ENCODE results near the gene BET1L.
"Not testable (repeated sequence)": the region's sequence is repeated elsewhere in the genome, so short reads cannot be mapped to it uniquely, and the experiment has no call there.

Gene BET1L

DNA sequence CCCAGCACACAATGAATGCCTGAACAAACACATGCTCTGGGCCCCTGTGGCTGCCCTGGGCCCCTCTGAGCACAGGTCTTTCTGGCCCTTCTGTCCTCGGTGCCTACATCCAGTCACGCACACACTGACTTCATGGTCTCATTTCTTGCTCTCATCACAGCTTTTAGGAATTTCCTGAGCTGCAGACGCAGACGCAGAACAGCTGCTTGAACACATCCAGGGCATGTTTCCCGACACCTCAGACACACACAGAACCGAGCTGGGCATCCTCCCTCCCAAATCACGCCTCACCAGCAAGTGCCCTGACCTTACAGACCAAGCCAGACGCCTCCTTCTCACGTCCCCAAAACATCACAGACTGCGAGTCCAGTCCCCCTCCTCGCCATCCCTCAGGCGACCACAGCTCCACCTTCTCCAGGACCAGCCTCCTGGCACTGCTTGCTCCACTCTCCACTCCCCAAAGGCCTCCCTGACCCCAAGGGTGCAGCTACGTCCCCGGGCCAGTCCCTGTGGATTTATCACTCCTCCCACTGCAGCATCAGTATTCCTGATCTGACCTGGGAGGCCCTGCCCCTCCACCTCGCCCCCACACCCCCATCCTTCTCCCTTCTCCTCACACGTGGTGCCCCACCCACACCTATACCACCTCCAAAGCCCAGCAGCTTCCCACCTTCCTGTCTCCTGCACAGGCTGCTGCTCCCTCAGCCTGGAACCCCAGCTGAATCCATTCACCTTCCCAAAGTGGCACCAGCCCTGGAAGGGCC is 16.0 kb upstream of the BET1L start:
- TF ChIP-seq, protein P1, sequence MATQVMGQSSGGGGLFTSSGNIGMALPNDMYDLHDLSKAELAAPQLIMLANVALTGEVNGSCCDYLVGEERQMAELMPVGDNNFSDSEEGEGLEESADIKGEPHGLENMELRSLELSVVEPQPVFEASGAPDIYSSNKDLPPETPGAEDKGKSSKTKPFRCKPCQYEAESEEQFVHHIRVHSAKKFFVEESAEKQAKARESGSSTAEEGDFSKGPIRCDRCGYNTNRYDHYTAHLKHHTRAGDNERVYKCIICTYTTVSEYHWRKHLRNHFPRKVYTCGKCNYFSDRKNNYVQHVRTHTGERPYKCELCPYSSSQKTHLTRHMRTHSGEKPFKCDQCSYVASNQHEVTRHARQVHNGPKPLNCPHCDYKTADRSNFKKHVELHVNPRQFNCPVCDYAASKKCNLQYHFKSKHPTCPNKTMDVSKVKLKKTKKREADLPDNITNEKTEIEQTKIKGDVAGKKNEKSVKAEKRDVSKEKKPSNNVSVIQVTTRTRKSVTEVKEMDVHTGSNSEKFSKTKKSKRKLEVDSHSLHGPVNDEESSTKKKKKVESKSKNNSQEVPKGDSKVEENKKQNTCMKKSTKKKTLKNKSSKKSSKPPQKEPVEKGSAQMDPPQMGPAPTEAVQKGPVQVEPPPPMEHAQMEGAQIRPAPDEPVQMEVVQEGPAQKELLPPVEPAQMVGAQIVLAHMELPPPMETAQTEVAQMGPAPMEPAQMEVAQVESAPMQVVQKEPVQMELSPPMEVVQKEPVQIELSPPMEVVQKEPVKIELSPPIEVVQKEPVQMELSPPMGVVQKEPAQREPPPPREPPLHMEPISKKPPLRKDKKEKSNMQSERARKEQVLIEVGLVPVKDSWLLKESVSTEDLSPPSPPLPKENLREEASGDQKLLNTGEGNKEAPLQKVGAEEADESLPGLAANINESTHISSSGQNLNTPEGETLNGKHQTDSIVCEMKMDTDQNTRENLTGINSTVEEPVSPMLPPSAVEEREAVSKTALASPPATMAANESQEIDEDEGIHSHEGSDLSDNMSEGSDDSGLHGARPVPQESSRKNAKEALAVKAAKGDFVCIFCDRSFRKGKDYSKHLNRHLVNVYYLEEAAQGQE (IDR thresholded peaks at IDR 0.05; ENCODE audit: insufficient replicate concordance, low read depth): no peak
- no peak for TF ChIP-seq GABPA (IDR thresholded peaks at IDR 0.05; ENCODE audit: low read depth)
- TF ChIP-seq, protein P2, sequence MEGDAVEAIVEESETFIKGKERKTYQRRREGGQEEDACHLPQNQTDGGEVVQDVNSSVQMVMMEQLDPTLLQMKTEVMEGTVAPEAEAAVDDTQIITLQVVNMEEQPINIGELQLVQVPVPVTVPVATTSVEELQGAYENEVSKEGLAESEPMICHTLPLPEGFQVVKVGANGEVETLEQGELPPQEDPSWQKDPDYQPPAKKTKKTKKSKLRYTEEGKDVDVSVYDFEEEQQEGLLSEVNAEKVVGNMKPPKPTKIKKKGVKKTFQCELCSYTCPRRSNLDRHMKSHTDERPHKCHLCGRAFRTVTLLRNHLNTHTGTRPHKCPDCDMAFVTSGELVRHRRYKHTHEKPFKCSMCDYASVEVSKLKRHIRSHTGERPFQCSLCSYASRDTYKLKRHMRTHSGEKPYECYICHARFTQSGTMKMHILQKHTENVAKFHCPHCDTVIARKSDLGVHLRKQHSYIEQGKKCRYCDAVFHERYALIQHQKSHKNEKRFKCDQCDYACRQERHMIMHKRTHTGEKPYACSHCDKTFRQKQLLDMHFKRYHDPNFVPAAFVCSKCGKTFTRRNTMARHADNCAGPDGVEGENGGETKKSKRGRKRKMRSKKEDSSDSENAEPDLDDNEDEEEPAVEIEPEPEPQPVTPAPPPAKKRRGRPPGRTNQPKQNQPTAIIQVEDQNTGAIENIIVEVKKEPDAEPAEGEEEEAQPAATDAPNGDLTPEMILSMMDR (IDR thresholded peaks at IDR 0.05; ENCODE audit: insufficient read depth, low read length): no peak
- no peak for TF ChIP-seq POLR2AphosphoS5 (IDR thresholded peaks at IDR 0.05; ENCODE audit: low read depth)
- no peak for TF ChIP-seq SPI1 (IDR thresholded peaks at IDR 0.05; ENCODE audit: borderline replicate concordance, low read depth)
- H3K27ac ChIP-seq (replicated peaks): no peak overlapping the region
- no peaks in the 10 kb centered on the region for H3K27me3 ChIP-seq (ENCODE audit: insufficient read depth, poor library complexity, severe bottlenecking)
- H3K4me3 ChIP-seq (replicated peaks; ENCODE audit: insufficient read depth, low read length): no peak overlapping the region
- DNase-seq (ENCODE audit: low read depth in 1 of 2, low spot score in 1 of 2): no peak

DNA sequence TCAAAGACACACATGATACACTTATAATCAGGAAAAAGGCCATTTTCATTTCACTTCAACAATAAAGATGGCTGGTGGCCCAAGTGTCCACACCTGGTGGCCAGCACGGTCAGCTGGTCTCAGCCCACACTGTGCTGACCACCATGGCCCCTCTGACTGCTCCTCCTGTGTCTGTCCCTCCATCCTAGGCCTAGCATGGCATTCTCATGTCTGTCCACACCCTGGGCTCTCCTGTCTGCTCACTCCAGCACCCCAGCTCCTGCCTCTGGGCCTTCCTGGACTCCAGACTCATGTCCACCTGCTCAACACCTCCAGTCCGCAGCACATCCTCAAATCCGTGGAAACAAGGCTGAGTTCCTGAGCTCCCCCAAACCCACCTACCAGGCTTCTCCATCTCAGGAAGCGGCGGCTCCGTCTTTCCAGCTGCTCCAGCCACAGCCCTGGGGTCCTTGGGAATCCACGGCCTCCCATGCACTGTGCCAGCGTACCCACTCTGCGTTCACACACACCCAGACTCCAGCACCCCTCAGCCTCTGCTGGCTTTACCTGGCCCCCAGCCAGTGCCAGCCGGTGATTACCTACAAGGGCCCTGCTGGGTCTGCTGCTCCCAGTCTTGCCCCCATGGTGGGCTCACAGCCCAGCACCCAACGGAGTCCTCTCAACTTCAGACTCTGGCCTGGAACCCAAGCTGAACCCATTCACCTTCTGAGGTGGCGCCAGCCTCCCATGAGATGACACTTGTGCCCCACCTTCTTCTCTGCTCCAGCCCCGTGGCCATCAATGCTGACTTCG is 15.0 kb upstream of the BET1L start:
- no peak for DNase-seq (ENCODE audit: low read depth in 1 of 2, low spot score in 1 of 2)
- no peaks in the 10 kb centered on the region for H3K27me3 ChIP-seq (ENCODE audit: insufficient read depth, poor library complexity, severe bottlenecking)
- no peak for TF ChIP-seq GABPA (IDR thresholded peaks at IDR 0.05; ENCODE audit: low read depth)
- TF ChIP-seq, protein P1 (IDR thresholded peaks at IDR 0.05; ENCODE audit: insufficient replicate concordance, low read depth): no peak
- TF ChIP-seq, protein P2 (IDR thresholded peaks at IDR 0.05; ENCODE audit: insufficient read depth, low read length): no peak
- no peak for TF ChIP-seq POLR2AphosphoS5 (IDR thresholded peaks at IDR 0.05; ENCODE audit: low read depth)
- TF ChIP-seq SPI1 (IDR thresholded peaks at IDR 0.05; ENCODE audit: borderline replicate concordance, low read depth): no peak
- H3K4me3 ChIP-seq (replicated peaks; ENCODE audit: insufficient read depth, low read length): no peak overlapping the region
- no peak overlapping the region for H3K27ac ChIP-seq (replicated peaks)

DNA sequence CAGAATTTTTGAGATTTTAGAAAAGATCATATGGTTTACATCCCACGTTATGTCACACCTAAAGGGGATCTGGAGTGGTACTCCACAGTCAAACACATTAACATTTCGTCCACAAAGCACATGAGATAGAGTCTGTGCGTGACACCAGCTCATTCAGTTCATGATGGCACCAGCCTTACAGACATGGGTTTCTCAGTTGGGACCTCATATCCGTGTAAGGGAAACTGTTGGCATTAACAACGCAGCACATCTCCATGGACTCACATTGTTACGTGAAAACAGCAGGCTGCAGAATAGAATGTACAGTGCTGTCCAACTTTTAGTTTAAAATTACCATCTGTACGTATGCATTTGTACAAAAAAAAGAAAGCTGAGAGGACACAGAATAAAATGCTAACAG is 14.3 kb upstream of the BET1L start:
- H3K27me3 ChIP-seq (ENCODE audit: insufficient read depth, poor library complexity, severe bottlenecking): no peaks in the 10 kb centered on the region
- TF ChIP-seq GABPA (IDR thresholded peaks at IDR 0.05; ENCODE audit: low read depth) (no peak), SPI1 (IDR thresholded peaks at IDR 0.05; ENCODE audit: borderline replicate concordance, low read depth) (no peak), POLR2AphosphoS5 (IDR thresholded peaks at IDR 0.05; ENCODE audit: low read depth) (no peak)
- TF ChIP-seq, protein P2 (IDR thresholded peaks at IDR 0.05; ENCODE audit: insufficient read depth, low read length): no peak
- TF ChIP-seq, protein P1 (IDR thresholded peaks at IDR 0.05; ENCODE audit: insufficient replicate concordance, low read depth): no peak
- H3K4me3 ChIP-seq (replicated peaks; ENCODE audit: insufficient read depth, low read length): no peak overlapping the region
- H3K27ac ChIP-seq (replicated peaks): no peak overlapping the region
- no peak for DNase-seq (ENCODE audit: low read depth in 1 of 2, low spot score in 1 of 2)

DNA sequence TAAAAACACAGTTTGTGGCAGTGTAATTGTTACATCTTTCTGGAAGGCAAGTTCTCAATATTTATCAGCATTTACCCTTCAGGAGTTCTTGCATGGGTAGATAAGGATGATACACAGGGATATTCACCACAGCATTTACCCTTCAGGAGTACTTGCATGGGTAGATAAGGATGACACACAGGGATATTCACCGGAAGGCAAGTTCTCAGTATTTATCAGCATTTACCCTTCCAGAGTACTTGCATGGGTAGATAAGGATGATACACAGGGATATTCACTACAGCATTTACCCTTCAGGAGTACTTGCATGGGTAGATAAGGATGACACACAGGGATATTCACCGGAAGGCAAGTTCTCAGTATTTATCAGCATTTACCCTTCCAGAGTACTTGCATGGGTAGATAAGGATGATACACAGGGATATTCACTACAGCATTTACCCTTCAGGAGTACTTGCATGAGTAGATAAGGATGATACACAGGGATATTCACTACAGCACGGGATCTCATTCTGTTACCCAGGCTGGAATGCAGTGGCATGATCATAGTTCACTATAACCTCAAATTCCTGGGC is 13.5 kb upstream of the BET1L start:
- not testable (repeated sequence) for H3K27ac ChIP-seq (replicated peaks); DNase-seq (ENCODE audit: low read depth in 1 of 2, low spot score in 1 of 2); H3K27me3 ChIP-seq (ENCODE audit: insufficient read depth, poor library complexity, severe bottlenecking); H3K4me3 ChIP-seq (replicated peaks; ENCODE audit: insufficient read depth, low read length)
